Glomerular visceral epithelial cell (primary cell): ENCODE measurements around the gene EZR.

Experiments
- DNase-seq: peaks from one replicate; pipeline ENCODE4 v3.0.0-alpha.2; 2016; ENCODE audit errors: extremely low spot score

EZR gene

GRCh38 chr6:158735009-158735408 lies 84.2 kb downstream of the EZR start:
- no peak for DNase-seq

GRCh38 chr6:158730541-158730907 lies 88.6 kb downstream of the EZR start:
- no peak for DNase-seq

- no peak for DNase-seq
Measured at GRCh38 chr6:158729906-158730540, 89.1 kb downstream of the EZR start.

- DNase-seq: no peak
Measured at GRCh38 chr6:158725704-158726103, 93.5 kb downstream of the EZR start.

- DNase-seq: no peak
Measured at GRCh38 chr6:158722176-158722729, 96.9 kb downstream of the EZR start.

GRCh38 chr6:158718461-158719046 lies 100.6 kb downstream of the EZR start:
- no peak for DNase-seq

GRCh38 chr6:158717341-158718330 lies 101.5 kb downstream of the EZR start:
- no peak for DNase-seq
